H1 (cell line): ENCODE results near the gene TRAPPC12. TPM values are rescaled to one million over a fixed set of nuclear protein-coding genes. Genes with fewer than 3 reads are reported as not detected.

Experiments
- CTCF ChIA-PET: fragments of 300-600 bp; sonication (Branson Sonifier 250); formaldehyde crosslinking; loops from one replicate; lab custom pipeline; 2021; ENCODE audit not compliant: partially characterized antibody; lab: Charles Lee
- POLR2A ChIA-PET: fragments of 300-600 bp; sonication (Branson Sonifier 250); formaldehyde crosslinking; loops from one replicate; lab custom pipeline; 2021; ENCODE audit warnings: inconsistent platforms; ENCODE audit not compliant: partially characterized antibody; lab: Charles Lee
- DNase-seq, 2 experiments: peaks; one replicate each; pipeline versions ENCODE4 v3.0.0 to v3.0.0-alpha.2; 2010 to 2022; ENCODE audit warnings: low spot score in 2 of 2, low read depth in 1 of 2, mixed read lengths in 1 of 2
- FAIRE-seq: peaks from 2 replicates; lab custom pipeline; 2011; peaks lifted over from hg19 to GRCh38; lab: Jason Lieb, UNC
- H2AFZ ChIP-seq: 2 replicates; pipeline ENCODE4 v1.8.1; 2012; ENCODE audit warnings: low read length, inconsistent platforms
- H2AK5ac ChIP-seq: 2 replicates; pipeline ENCODE4 v1.6.1; 2013; ENCODE audit warnings: low read depth, low read length
- H2BK120ac ChIP-seq: replicated peaks from 2 replicates; pipeline ENCODE3; 2013; ENCODE audit warnings: low read depth, low read length, inconsistent platforms
- H2BK12ac ChIP-seq: 2 replicates; pipeline ENCODE4 v1.6.1; 2013; ENCODE audit warnings: low read depth, low read length
- H2BK15ac ChIP-seq: 2 replicates; pipeline ENCODE4 v1.6.1; 2013; ENCODE audit warnings: low read length
- H2BK20ac ChIP-seq: 2 replicates; pipeline ENCODE4 v1.6.1; 2013; ENCODE audit warnings: low read length
- H2BK5ac ChIP-seq: 2 replicates; pipeline ENCODE4 v1.6.1; 2013; ENCODE audit warnings: low read depth, low read length
- H3K14ac ChIP-seq: 2 replicates; pipeline ENCODE4 v1.6.1; 2013; ENCODE audit warnings: inconsistent platforms; ENCODE audit not compliant: insufficient read length
- H3K18ac ChIP-seq: 2 replicates; pipeline ENCODE4 v1.6.1; 2013; ENCODE audit warnings: low read length; ENCODE audit errors: extremely low read depth
- H3K23ac ChIP-seq: 2 replicates; pipeline ENCODE4 v1.6.1; 2013; ENCODE audit warnings: inconsistent platforms; ENCODE audit not compliant: insufficient read length
- H3K23me2 ChIP-seq: 2 replicates; pipeline ENCODE4 v1.6.1; 2013; ENCODE audit warnings: low read depth, low read length
- H3K27ac ChIP-seq: 2 replicates; pipeline ENCODE4 v1.6.1; 2011; ENCODE audit warnings: low read depth, low read length, inconsistent platforms
- H3K27me3 ChIP-seq, 4 experiments: replicated peaks in 1 of 4; 1 replicate in 1 of 4; 2 replicates in 3 of 4; pipeline versions ENCODE4 v1.6.1 to v1.8.1; 2011 to 2013; ENCODE audit warnings: low read length in 3 of 4, mild to moderate bottlenecking in 3 of 4, inconsistent platforms in 2 of 4, mixed read lengths in 2 of 4, moderate library complexity in 1 of 4; ENCODE audit not compliant: control insufficient read depth in 3 of 4, insufficient read depth in 3 of 4; ENCODE audit errors: extremely low read depth in 1 of 4
- H3K36me3 ChIP-seq, 4 experiments: 2 replicates each; pipeline versions ENCODE4 v1.6.1 to v1.8.1; 2011 to 2013; ENCODE audit warnings: mild to moderate bottlenecking in 4 of 4, low read length in 3 of 4, moderate library complexity in 2 of 4, control low read depth in 1 of 4, inconsistent platforms in 1 of 4; ENCODE audit not compliant: insufficient read depth in 4 of 4, control insufficient read depth in 2 of 4
- H3K4ac ChIP-seq: replicated peaks from 2 replicates; pipeline ENCODE3; 2013; ENCODE audit warnings: low read length, low read depth, mixed read lengths, inconsistent platforms; ENCODE audit not compliant: insufficient read length
- H3K4me1 ChIP-seq, 4 experiments: replicated peaks in 1 of 4; 1 replicate in 1 of 4; 2 replicates in 3 of 4; pipeline versions ENCODE4 v1.6.1 to v1.8.1; 2011 to 2013; ENCODE audit warnings: low read length in 3 of 4, inconsistent platforms in 2 of 4, mixed read lengths in 1 of 4; ENCODE audit not compliant: insufficient read depth in 4 of 4, control insufficient read depth in 3 of 4
- H3K4me2 ChIP-seq, 2 experiments: 2 replicates each; pipeline versions ENCODE4 v1.6.1 to v1.8.1; 2011 to 2013; ENCODE audit warnings: low read depth in 2 of 2, low read length in 2 of 2, control low read depth in 1 of 2, inconsistent platforms in 1 of 2, mild to moderate bottlenecking in 1 of 2; ENCODE audit not compliant: insufficient read depth in 1 of 2
- H3K4me3 ChIP-seq, 4 experiments: fragments of 200-600, 300-600 bp in 1 of 4; sonication (generic), shearing (Covaris generic), sonication (Bioruptor Twin) in 1 of 4; 2 replicates each; pipeline versions ENCODE4 v1.5.1 to v1.8.1; 2011 to 2016; ENCODE audit warnings: low read length in 4 of 4, low read depth in 3 of 4, control low read depth in 2 of 4, inconsistent platforms in 2 of 4, mild to moderate bottlenecking in 2 of 4, mixed read lengths in 1 of 4, moderate library complexity in 1 of 4; ENCODE audit not compliant: insufficient read depth in 2 of 4; ENCODE audit errors: extremely low read depth in 1 of 4
- H3K56ac ChIP-seq: replicated peaks from 2 replicates; pipeline ENCODE3; 2013; ENCODE audit warnings: low read depth, mild to moderate bottlenecking, mixed read lengths, low read length, inconsistent platforms; ENCODE audit not compliant: insufficient read length
- H3K79me1 ChIP-seq: 2 replicates; pipeline ENCODE4 v1.6.1; 2013; ENCODE audit warnings: low read depth, low read length, control low read depth
- H3K79me2 ChIP-seq, 2 experiments: 2 replicates each; pipeline versions ENCODE4 v1.6.1 to v1.8.1; 2012 to 2013; ENCODE audit warnings: low read length in 2 of 2, mild to moderate bottlenecking in 2 of 2, inconsistent platforms in 1 of 2; ENCODE audit not compliant: insufficient read depth in 2 of 2, control insufficient read depth in 1 of 2
- H3K9ac ChIP-seq, 4 experiments: replicated peaks in 1 of 4; 1 replicate in 1 of 4; 2 replicates in 3 of 4; pipeline versions ENCODE4 v1.6.1 to v1.8.1; 2011 to 2013; ENCODE audit warnings: low read depth in 3 of 4, low read length in 3 of 4, control low read depth in 2 of 4, mild to moderate bottlenecking in 2 of 4, moderate library complexity in 2 of 4, inconsistent platforms in 1 of 4; ENCODE audit errors: extremely low read depth in 1 of 4
- H3K9me3 ChIP-seq, 2 experiments: 2 replicates each; pipeline versions ENCODE4 v1.6.1 to v1.8.1; 2012 to 2013; ENCODE audit warnings: mild to moderate bottlenecking in 2 of 2, moderate library complexity in 2 of 2, control low read depth in 1 of 2, inconsistent platforms in 1 of 2, low read depth in 1 of 2, low read length in 1 of 2, mixed read lengths in 1 of 2; ENCODE audit not compliant: insufficient read depth in 2 of 2
- H4K20me1 ChIP-seq, 2 experiments: replicated peaks in 1 of 2; 2 replicates each; pipeline versions ENCODE3 to v1.8.1; 2011 to 2013; ENCODE audit warnings: inconsistent platforms in 2 of 2, low read length in 2 of 2, mild to moderate bottlenecking in 1 of 2; ENCODE audit not compliant: insufficient read depth in 2 of 2, control insufficient read depth in 1 of 2
- H4K5ac ChIP-seq: 2 replicates; pipeline ENCODE4 v1.6.1; 2013; ENCODE audit warnings: low read length, low read depth, mixed read lengths, inconsistent platforms; ENCODE audit not compliant: insufficient read length
- H4K8ac ChIP-seq: 2 replicates; pipeline ENCODE4 v1.8.0; 2013; ENCODE audit warnings: mild to moderate bottlenecking, moderate library complexity, low read length, inconsistent platforms; ENCODE audit not compliant: insufficient read depth; ENCODE audit errors: extremely low read depth
- H4K91ac ChIP-seq: replicated peaks from 2 replicates; pipeline ENCODE3; 2013; ENCODE audit warnings: low read length, mixed read lengths, inconsistent platforms; ENCODE audit not compliant: insufficient read length
- EZH2 ChIP-seq: fragments of 200-600 bp; sonication (generic); IDR thresholded peaks from 2 replicates; pipeline ENCODE4 v1.7.1; 2012; ENCODE audit warnings: low read depth, mild to moderate bottlenecking, moderate library complexity, low read length, inconsistent platforms; ENCODE audit not compliant: severe bottlenecking
- RAD21 ChIP-seq, 2 experiments: IDR thresholded peaks in 1 of 2; conservative IDR thresholded peaks in 1 of 2; 2 replicates each; pipeline ENCODE4 v1.6.1; 2011; ENCODE audit warnings: low read depth in 2 of 2, low read length in 2 of 2, improper control_type of control experiment in 1 of 2, inconsistent platforms in 1 of 2, mild to moderate bottlenecking in 1 of 2, moderate library complexity in 1 of 2
- WGBS, 2 experiments: shearing (Covaris generic) in 1 of 2; methylation state at CpG; one replicate each; pipeline versions ENCODE4 v1.1.6 to v1.1.7; 2013 to 2015; ENCODE audit warnings: low lambda C conversion rate in 2 of 2, mixed read lengths in 2 of 2, inconsistent platforms in 1 of 2, low coverage in 1 of 2, missing lambda C conversion rate in 1 of 2; ENCODE audit not compliant: insufficient replicate concordance in 2 of 2, insufficient coverage in 1 of 2, insufficient read length in 1 of 2; ENCODE audit errors: extremely low coverage in 1 of 2, missing lambda C conversion rate in 1 of 2; 5-methylcytosine and 5-hydroxymethylcytosine counted together
- polyA plus RNA-seq, 7 experiments: library from polyadenylated mRNA; depleted of rRNA in 3 of 7; stranded (reverse) in 5 of 7; unstranded in 2 of 7; fragments of >200 nt in 5 of 7; fragments of 200-250 nt in 2 of 7; gene quantifications; 1 replicate in 5 of 7; 2 replicates in 1 of 7; 4 replicates in 1 of 7; pipeline versions ENCODE4 v1.2.1 to v1.2.3, GENCODE V29; 2011 to 2013; ENCODE audit warnings: missing spikeins in 2 of 7, mixed read lengths in 2 of 7
- total RNA-seq: library from RNA; stranded (reverse); fragmentation: NEBNext Ultra II Directional; extraction: Animal tissue kit (Norgen Biotek cat#: 25700); gene quantifications from 2 replicates; pipeline ENCODE4 v1.2.1, GENCODE V29; 2021

Gene TRAPPC12
- total and polyA plus RNA-seq, 2 of the 8 experiments (the other 6 are each of a cell fraction or from before 2014, with no cell fraction given), result 35.0 to 67.3 TPM

GRCh38 chr2:3424171-3424795 is 44.8 kb downstream of the TRAPPC12 start:
- H3K56ac ChIP-seq, result no peak overlapping the region
- H3K4me1 ChIP-seq, result no peaks in the 10 kb centered on the region
- no peak overlapping the region for H3K4me2 ChIP-seq
- no peak overlapping the region for H2AFZ ChIP-seq
- H3K4me3 ChIP-seq, result no peak overlapping the region
- no peak overlapping the region for H2BK5ac ChIP-seq
- 87% methylated on average over 9 of the region's 9 CpGs; no CpG with 5 or more reads in 1 of the 2 experiments for WGBS, 2 experiments
- ChIA-PET POLR2A (interaction anchor here (1.0 to 1.6 kb wide), 3 partner anchors 10 to 67 kb away, joined by 3 to 4 read pairs (median 3); no protein-coding TSS in a partner anchor), CTCF (interaction anchor here (0.7 to 9.3 kb wide), 52 partner anchors 10 to 1575 kb away, joined by 3 to 123 read pairs (median 5); no protein-coding TSS in a partner anchor)
- H3K27ac ChIP-seq, result no peak overlapping the region
- H3K79me2 ChIP-seq, result no peaks in the 10 kb centered on the region
- no peak overlapping the region for H2AK5ac ChIP-seq
- no peaks in the 10 kb centered on the region for H3K9me3 ChIP-seq
- no peak overlapping the region for H3K9ac ChIP-seq
- H4K8ac ChIP-seq, result 0 out of 2 replicates have a peak overlapping the region, but pooled peaks have one; percentile 8
- 0 out of 2 replicates have a peak, but pooled peaks cover 2% of the 10 kb centered on the region for H3K79me1 ChIP-seq
- TF ChIP-seq RAD21 (IDR thresholded peaks at IDR 0.05 in 1 of 2, conservative IDR thresholded peaks at IDR 0.05 in 1 of 2; ENCODE audit: low read depth in 2 of 2, low read length in 2 of 2) (no peak), EZH2 (no peak)
- no peak for FAIRE-seq
- no peak overlapping the region for H4K5ac ChIP-seq
- H3K14ac ChIP-seq, result no peak overlapping the region
- peaks cover 0 to 28% (median 18%) of the 10 kb centered on the region in 4 experiments; a peak in 7 of 8 replicates for H3K36me3 ChIP-seq
- DNase-seq, result no peak
- H3K23me2 ChIP-seq, result no peaks in the 10 kb centered on the region
- H2BK20ac ChIP-seq, result no peak overlapping the region
- H3K23ac ChIP-seq, result no peak overlapping the region
- H3K18ac ChIP-seq, result no peak overlapping the region
- no peak overlapping the region for H3K4ac ChIP-seq
- no peak overlapping the region for H2BK120ac ChIP-seq
- no peak overlapping the region for H2BK15ac ChIP-seq
- H3K27me3 ChIP-seq, result no peaks in the 10 kb centered on the region
- H2BK12ac ChIP-seq, result no peak overlapping the region
- peaks cover 0 to 7% of the 10 kb centered on the region in 2 experiments for H4K20me1 ChIP-seq
- H4K91ac ChIP-seq, result no peak overlapping the region
